CD4-positive, alpha-beta T cell treated with Interleukin-21 for 1 hour (primary cell): ENCODE results near the gene DPY19L3.
"Not testable (repeated sequence)": the region's sequence is repeated elsewhere in the genome, so short reads cannot be mapped to it uniquely, and the experiment has no call there.

ENCODE experiments used
- DNase-seq: peaks from one replicate; pipeline ENCODE4 v3.0.0-alpha.2; 2020

The DPY19L3 gene

GRCh38 chr19:32405431-32406160, at the start of gene DPY19L3:
TSS of gene DPY19L3 (plus strand) at chr19:32405770. CDS start at chr19:32408254, 2,484 bp downstream.
- peak; percentile 92 for DNase-seq

GRCh38 chr19:32357720-32358119, 47.9 kb upstream of the DPY19L3 start:
- no peak for DNase-seq

DNA sequence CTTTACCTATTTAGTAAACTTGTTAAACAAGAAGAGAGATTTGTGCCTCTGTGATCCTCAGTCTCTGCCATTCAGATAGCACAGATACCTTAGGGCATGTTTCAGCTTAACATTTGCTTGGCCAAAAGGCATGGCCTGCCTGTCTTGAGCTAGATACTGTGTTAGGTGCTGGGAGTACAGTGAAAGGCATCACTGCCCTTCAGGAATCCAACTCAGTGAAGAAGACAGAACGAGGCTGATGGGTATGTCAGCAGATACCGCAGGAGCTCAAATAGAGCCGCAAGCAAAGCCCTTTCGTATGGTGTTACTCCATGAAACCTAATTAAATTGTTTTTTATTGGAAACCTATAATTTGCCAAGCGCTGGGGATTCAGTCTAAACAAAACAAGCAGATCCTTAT, 47.2 kb upstream of the DPY19L3 start:
- DNase-seq = no peak

DNA sequence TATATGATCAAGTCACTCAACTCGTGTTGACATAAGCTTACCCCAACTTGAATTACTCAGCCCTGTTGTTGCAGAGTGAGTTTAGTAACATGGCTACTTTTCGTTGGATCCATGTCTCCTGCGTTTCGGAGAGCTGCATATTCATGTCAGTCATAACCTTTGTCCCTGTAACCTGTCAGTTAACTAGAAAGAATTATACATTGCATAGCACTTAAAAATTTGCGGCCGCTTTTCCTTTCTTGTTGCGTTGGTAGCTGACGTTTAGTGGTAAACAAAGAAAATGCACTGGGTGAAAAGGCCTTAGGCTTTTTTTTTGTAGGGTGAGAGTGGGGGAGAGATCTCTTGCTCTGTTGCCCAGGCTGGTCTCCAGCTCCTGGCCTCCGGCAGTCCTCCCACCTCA, 46.0 kb upstream of the DPY19L3 start:
- no peak for DNase-seq

DNA sequence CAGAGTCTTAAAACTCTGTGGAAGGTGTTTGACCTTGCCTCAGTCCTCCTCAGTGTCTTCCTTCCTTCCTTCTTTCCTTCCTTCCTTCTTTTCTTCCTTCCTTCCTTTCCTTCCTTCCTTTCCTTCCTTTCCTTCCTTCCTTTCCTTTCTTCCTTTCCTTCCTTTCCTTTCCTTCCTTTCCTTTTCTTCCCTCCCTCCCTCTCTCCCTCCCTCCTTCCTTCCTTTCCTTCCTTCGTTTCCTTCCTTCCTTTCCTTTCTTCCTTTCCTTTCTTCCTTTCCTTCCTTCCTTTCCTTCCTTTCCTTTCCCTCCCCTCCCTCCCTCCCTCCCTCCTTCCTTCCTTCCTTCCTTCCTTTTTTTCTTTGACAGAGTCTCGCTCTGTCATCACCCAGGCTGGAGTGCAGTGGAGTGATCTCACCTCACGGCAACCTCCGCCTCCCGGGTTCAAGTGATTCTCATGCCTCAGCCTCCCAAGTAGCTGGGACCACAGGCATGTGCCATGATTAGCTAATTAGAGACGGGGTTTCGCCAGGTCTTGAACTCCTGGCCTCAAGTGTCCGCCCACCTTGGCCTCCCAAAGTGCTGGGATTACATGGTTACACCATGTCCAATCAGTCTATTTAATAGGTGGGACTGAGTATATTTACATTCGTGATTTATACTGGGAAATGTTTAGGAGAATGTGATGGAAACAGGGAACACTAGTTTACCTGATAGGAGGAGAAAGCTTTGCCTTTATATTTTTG, 43.8 kb upstream of the DPY19L3 start:
- no peak for DNase-seq

DNA sequence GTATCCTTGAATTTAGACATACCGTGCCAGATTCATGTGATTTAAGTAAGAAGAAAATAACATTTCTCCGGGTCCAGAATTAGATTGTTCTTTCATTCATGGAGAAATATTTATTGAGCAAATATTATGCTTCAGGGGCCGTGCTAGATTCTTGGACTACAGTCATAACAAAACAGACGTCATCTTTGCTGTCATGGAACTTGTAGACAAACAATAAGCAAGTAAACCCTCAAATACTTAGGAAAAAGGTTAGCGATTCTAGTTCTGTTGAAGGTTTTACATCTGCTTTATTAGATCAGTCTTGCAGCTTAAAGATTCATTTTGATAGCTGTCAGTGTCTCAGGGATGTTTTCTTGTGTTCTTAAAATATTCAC, 43.3 kb upstream of the DPY19L3 start:
- no peak for DNase-seq

DNA sequence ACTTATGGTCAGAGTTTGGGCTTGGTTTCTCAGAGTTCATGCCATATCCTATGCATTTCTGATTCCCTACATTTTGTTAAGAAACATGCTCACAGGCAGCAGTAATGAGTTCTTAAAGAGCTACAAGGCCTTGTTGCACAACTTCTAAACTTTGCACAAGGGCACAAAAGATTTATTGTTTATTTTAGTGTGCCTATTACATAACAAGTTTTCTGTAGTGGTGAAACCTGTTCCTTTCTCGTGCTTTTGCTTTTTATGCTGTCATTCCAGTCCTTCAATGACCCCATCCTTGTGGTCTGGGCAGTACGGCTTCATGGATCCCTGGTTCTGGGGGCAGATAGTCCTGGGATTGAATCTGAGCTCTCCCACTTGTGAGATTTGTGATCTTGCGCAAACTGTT, 42.4 kb upstream of the DPY19L3 start:
- DNase-seq = no peak

GRCh38 chr19:32363632-32364031, 41.9 kb upstream of the DPY19L3 start:
- DNase-seq = no peak

DNA sequence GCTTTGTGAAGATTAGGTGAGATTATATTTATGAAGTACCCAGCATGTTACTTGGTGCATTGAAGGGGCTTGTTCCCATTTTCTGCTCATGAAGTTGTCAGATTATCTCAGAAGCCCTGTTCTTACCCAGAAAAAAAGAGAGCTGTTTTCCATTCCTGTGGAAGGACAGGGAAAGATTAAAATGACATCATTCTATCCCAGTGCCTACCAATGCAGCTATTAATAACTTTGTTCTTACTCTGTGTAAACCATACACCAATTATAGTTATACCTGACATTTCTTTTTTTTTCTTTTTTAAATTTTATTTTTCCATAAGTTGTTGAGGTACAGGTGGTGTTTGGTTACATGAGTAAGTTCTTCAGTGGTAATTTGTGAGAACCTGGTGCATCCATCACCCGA, 41.5 kb upstream of the DPY19L3 start:
- DNase-seq = no peak

DNA sequence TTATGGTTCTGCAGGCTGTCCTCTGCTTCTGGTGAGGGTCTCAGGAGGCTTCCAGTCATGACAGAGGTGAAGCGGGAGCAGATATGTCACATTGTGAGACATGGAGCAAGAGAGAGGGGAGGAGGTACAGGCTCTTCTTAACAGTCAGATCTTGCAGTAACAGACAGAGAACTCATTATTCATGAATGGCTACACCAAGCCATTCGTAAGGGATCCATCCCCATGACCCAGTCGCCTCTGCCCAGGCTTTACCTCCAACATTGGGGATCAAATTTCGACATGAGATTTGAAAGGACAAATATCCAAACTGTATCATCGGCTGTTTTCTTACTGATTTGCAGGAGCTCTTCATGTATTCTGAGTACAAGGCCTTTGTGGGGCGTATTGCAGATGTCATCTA, 38.5 kb upstream of the DPY19L3 start:
- no peak for DNase-seq

DNA sequence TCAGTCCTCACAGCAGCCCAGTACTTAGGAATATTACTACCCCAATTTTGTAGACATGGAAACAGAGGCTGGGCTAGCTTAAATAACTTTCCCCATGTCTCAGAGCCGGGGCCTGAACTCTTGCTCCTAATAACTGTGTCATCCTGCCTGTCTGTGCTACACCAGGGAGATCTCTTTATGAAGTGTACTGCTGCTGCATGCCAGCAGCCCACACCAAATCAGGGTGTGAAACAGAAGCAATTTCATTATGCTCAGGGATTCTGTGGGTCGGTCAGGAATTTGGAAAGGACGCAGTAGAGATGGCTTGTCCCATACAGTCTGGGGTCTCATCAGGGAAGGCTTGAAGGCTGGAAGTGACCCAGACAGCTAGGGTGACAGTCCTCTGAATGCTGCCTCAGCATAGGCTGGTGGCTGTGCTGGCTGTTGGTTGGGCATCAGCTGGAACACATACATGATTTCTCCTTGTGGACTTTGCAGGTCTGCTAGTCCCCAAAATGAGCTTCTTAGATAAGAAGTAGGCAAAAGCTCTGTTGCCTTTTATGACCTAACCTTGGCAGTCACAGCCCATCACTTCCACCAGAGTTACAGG, 37.5 kb upstream of the DPY19L3 start:
- no peak for DNase-seq

GRCh38 chr19:32368787-32369186, 36.8 kb upstream of the DPY19L3 start:
- no peak for DNase-seq

DNA sequence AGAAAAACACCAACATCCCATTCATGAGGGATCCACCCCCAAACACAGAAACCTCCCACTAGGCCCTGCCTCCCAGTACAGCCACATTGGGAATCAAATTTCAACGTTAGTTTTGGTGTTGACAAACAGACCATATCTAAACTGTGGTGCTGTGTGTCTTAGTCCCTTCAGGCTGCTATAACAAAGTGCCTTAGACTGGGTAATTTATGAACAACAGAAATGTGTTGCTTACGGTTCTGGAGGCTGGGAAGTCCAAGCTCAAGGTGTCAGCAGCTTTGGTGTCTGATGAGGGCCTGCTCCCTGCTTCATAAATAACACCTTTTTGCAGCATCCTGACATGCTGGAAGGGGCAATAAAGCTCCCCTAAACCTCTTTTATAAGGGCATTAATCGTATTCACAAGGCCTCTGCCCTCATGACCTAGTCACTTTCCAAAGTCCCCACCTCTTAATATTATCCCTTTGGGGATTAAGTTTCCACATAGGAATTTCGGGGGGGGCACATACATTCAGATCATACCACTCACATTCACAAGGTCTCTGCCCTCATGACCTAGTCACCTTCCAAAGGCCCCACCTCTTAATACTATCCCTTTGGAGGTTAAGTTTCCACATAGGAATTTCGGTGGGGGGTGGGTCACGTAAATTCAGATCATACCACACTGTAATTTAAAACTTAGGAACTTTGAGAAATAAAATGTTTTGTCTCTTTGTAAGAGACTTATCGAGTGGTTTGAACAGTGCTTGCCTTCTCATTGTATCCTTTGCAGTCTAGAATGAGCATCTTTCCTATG, 32.6 kb upstream of the DPY19L3 start:
- no peak for DNase-seq

DNA sequence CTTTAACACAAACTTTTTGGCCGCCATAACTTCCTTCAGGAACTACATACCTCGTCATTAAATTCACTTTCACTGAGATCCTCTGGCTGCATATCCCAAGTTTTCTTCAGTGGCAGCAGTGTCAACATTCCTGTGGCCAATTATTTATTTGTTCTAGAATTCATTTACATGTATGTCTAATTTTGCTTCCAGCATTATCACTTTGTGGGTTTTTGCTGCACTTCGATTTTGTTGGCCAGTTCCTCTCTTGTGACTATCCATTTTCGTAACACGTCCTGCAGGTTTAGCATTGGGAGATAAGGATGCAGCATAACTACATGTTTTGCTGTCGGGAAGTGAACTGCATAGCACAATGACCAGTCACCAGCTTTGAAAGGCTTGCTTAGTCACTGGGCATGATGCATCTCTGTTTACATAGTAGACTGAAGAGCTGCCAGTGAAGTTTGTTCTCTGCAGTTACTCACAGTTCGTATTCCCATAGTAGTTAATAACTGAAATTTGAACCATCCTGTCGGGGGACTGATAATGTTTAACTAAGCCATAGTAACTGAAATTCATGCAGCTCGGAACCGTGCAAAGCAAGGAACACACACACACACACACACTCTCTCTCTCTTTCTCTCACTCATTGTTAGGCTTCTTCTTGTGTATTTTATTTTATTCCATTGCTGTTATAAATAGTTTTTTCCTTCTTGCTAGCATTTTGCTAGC, 31.8 kb upstream of the DPY19L3 start:
- DNase-seq = no peak

- not testable (repeated sequence) for DNase-seq
Measured at GRCh38 chr19:32374362-32374761, 31.2 kb upstream of the DPY19L3 start.

DNA sequence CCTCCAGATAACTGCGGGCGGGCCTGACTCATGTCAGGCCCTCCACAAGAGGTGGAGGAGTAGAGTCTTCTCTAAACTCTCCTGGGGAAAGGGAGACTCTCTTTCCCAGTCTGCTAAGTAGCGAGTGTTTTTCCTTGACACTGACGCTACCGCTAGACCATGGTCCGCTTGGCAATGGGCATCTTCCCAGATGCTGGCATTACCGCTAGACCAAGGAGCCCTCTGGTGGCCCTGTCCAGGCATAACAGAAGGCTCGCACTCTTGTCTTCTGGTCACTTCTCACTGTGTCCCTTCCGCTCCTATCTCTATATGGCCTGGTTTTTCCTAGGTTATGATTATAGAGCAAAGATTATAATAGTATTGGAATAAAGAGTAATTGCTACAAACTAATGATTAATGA, 28.5 kb upstream of the DPY19L3 start:
- DNase-seq = not testable (repeated sequence)

- DNase-seq = no peak
Measured at GRCh38 chr19:32380269-32380668, 25.3 kb upstream of the DPY19L3 start.

DNA sequence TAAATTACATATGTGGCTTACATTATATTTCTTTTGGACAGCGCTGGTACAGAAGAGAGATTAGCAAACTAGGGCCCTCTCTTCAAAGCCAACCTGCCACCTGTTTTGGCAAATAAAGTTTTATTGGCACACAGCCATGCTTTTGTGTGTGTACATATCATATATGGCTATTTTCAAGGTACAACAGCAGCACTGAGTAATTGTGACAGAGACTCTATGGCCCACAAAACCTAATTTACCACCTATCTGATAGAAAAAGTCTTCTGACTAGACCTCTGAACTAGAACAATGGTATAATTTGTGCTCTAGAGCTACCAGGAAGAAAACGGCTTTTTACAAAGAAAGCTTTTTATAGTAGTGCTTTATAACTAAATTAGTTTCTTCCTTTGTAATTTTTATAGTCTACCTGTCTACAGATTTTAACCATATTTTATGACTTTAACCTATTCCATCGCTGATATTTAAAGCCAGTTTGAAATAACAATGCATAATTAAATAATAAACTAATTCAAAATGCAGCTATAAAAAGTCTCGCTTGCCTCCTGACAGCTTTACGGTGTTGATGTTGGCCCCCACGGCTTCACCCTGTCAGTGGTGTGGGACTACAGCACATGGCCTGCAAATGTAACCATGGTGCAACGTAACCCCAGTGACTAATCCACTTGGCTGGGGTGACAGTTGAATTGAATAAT, 17.7 kb upstream of the DPY19L3 start:
- DNase-seq = no peak

GRCh38 chr19:32388393-32388855, 17.1 kb upstream of the DPY19L3 start:
- no peak for DNase-seq

DNA sequence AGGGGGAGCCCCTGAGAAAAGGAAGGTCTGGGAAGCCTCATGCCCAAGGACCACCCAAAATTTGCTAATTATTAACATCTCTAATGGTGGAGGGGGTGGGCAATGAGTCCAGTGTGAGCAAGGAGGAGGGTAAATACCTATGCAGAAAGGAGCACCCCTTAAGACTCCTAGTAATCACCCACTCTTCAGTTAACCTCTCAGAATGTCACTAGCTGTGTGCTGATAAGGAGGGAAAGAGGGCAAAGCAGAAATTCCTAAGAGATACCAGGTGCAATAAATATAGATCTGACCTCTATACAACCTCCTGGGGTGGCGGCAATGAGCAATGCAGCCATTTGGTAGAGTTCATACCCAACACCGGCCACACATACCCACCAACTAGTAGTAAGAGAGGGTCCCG, 12.7 kb upstream of the DPY19L3 start:
- no peak for DNase-seq

- DNase-seq = no peak
Measured at GRCh38 chr19:32396046-32396652, 9.4 kb upstream of the DPY19L3 start.
